Stomach (tissue), 4 donors: ENCODE measurements around the gene NODAL.

Experiments used
- CTCF ChIP-seq, 7 experiments: fragments of 450-650 bp in 4 of 7; fragments of 200-600 bp in 3 of 7; sonication (generic) in 3 of 7; IDR thresholded peaks; one replicate each; pipeline ENCODE4 v1.5.1; 2016 to 2019; ENCODE audit warnings: antibody characterized with exemption in 7 of 7, control low read depth in 2 of 7, mild to moderate bottlenecking in 1 of 7
- POLR2A ChIP-seq, 4 donors: fragments of 450-650 bp; IDR thresholded peaks; one replicate each; pipeline ENCODE4 v1.6.1; 2016; ENCODE audit warnings: antibody characterized with exemption in 4 of 4, control low read depth in 2 of 4, mild to moderate bottlenecking in 1 of 4, moderate library complexity in 1 of 4

- TF ChIP-seq CTCF (IDR thresholded peaks at IDR 0.05) (no peak), POLR2A (IDR thresholded peaks at IDR 0.05) (no peak)
Observed at GRCh38 chr10:70465832-70466231, 24.4 kb upstream of the NODAL start.
